HG03457 (cell line): ENCODE results near the gene GSAP.
A peak's percentile ranks its signal among the peaks of the same experiment; 100 is the strongest.

ENCODE experiments used
- ATAC-seq: cut with Tn5 transposase; IDR thresholded peaks from one replicate; pipeline ENCODE4 v1.9.1; 2021; ENCODE audit warnings: moderate number of reproducible peaks; ENCODE audit not compliant: unreplicated experiment

The GSAP gene

GRCh38 chr7:77441046-77441445 lies 24.9 kb upstream of the GSAP start:
- ATAC-seq, result no peak

GRCh38 chr7:77439572-77439971 lies 23.4 kb upstream of the GSAP start:
- no peak for ATAC-seq

- ATAC-seq, result no peak
These were observed 22.0 kb upstream of the GSAP start for GRCh38 chr7:77438131-77438530.

DNA sequence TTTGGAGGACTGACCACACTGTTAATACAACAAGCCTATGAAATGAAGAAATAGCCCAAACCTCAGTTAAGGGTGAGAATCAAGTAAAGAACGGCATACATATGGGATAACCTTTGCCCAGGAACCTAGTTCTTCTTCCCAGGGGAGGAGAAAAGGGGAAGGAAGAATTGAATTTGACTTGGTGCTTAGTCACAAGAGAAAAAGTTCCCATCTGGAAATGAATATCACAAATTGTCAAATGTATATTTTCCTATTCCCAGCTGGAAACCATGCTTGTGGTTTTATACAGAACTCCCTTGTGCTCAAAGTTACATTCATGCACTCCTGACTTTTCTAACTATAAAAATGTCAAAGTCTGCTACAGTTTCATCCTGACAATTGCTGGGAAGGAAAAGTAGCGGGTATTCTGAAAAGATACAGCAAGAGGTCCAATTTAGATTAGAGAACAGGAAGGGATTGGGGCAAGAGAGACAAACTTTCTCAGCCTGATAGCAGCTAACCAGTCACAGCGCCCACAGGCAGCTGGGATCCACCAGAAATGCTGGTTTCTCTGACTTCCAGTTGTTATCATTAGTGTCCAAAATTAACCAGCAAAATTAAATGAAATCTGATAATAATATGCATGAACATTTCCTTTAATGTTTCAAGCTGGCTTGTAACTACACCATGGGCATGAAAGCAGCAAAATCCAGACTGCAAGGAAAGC lies 18.6 kb upstream of the GSAP start:
- ATAC-seq, result no peak

GRCh38 chr7:77433901-77434300 lies 17.8 kb upstream of the GSAP start:
- ATAC-seq, result no peak

GRCh38 chr7:77430927-77431326 lies 14.8 kb upstream of the GSAP start:
- ATAC-seq, result no peak

- ATAC-seq, result no peak
These were observed 12.7 kb upstream of the GSAP start for GRCh38 chr7:77428777-77429231.

DNA sequence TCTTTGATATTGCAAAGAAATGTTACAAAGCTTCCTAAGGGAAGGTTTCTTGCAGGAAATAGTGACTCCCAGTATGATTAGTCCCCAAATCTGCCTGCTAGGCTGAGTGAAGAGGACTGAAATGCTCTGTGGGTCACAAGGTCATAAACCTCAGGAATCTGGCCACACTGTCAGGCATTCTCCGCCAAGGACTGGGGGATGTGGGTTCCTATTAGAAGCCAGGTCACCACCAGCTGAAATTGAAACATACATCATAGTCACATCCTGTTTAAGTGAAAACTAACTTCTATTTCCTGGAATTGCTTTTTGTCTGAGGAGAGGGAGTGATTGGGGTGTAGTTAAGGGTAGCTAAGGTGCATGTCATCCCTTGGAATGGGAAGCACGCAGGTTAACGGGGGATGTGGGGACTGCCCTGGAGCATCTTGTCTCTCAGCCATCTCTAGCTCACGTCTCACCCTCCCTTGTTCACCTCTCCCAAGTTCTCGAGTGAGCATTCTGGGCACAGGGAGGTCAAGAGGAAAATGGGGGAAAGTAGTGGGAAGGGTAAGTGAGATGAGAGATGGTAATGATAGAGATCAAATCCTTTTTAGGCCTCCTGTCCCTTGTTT lies 12.0 kb upstream of the GSAP start:
- no peak for ATAC-seq

- ATAC-seq, result no peak
These were observed 10.4 kb upstream of the GSAP start for GRCh38 chr7:77426521-77427051.

DNA sequence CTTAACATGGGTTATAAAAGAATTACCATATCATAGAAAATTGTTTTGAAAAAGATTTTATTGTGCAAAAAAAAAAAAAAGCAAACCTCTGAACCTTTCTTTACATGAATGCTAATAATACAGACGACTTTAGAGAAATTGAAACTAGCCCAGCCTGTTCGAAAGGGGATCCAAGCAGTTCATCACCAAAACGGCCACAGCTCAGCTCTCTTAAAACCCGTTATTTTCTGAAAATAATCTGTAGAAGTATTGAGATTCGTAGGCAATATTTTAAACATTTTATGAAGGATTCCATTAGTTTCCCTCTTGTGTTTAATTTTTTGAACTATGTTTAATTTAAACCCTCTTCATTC lies 9.9 kb upstream of the GSAP start:
- no peak for ATAC-seq

DNA sequence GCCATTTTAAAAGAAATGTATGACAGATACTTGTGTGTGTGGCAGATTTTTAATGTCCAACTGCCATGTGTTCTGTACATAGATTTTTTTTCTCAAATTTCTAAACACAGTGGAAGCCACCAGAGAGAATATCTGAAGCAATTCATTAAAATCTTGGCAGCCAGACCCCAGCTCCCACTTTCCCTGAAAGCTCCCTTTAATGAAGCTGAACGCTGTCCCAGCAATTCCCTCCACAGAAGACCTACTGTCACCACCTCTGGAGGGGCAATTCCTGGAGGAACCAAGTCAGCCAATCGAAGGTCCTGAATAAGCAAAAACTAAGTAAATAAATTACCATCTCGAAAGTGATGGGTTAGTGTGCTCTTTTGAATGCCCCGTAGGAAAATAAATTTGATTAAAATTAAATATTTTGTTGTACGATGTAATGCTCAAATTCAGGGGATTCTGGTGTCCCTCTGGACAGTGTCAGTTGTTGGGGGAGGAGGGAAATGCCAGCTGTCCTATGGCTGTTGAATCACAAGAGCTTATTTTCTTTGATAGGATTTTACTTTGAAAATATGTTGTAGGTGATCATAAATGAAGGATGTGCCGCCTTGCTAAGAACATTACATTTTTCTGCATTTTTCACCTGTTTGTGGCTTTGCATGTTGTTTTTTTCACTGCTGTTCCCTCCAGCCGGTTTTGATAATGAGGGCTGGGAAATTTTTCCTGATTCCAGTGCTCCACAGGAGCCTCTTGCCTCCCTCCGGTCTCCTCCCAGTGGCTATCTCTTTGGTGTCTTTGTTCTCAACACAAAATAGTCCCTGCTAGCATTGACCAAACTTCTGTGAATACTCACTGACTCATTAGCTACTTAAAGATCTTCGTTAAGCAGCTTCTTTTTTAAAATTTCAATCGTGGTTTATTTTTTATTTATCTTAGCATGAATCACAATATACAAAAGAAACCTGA lies 9.2 kb upstream of the GSAP start:
- no peak for ATAC-seq

DNA sequence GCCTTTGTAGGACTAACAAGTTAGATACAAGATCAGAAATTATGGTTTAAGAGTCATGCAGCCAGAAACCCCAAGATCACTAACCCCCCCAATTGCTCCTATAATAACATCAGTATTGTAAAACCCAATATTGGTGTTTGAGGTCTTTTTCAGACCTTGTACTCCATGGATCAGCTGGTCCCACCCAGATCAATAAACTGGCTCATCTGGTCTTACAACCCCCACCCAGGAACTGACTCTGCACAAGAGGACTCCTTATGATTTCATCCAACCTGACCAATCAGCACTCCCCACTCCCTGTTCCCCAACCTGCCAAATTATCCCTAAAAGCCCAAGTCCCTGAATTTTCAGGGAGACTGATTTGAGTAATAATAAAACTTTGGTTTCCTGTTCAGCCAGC lies 6.4 kb upstream of the GSAP start:
- ATAC-seq, result no peak

GRCh38 chr7:77420986-77421672 lies 5.0 kb upstream of the GSAP start:
- no peak for ATAC-seq

- ATAC-seq, result no peak
These were observed 4.3 kb upstream of the GSAP start for GRCh38 chr7:77420438-77420837.

GRCh38 chr7:77419102-77419501 lies 3.0 kb upstream of the GSAP start:
- no peak for ATAC-seq

GRCh38 chr7:77417801-77418200 lies 1.7 kb upstream of the GSAP start:
- no peak for ATAC-seq

- ATAC-seq, result peak; percentile 24
These were observed 647 bp upstream of the GSAP start for GRCh38 chr7:77416621-77417371.

DNA sequence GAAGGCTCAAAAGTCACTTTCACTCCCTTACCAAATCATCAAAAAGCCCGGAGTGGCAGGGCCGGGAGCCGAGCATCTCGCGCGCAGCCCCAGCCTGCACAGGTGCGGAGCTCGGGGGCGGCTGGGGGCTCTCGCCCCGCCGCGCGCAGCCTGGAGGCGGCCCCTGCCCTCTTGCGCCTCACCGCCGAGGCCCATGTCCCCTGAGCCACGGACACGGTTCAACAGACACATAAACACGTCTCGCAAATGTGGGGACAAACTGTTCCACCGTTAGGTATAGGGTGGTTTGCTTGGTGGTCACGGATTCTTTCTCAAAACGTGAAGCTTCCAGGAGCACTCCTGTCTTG lies 700 bp downstream of the GSAP start:
- no peak for ATAC-seq

GRCh38 chr7:77413861-77414424 lies 2.2 kb downstream of the GSAP start:
- no peak for ATAC-seq

- no peak for ATAC-seq
These were observed 3.0 kb downstream of the GSAP start for GRCh38 chr7:77413128-77413527.
